Activated T-helper 1 cell treated with anti-CD3 and anti-CD28 coated beads, Interleukin-12 subunit alpha, Interleukin-12 subunit beta, Interleukin-2, Interleukin-4 antibody, amounts not matched to agents 30 ng/mL and 10 ng/mL and 1 ng/mL, durations not matched to agents 14 hours and 24 hours and 36 hours (primary cell): ENCODE results near the gene CARD9. TPM values are rescaled to one million over a fixed set of nuclear protein-coding genes. Genes with fewer than 3 reads are reported as not detected.

Experiments used
- DNase-seq: peaks from one replicate; pipeline ENCODE4 v3.0.0; 2021; ENCODE audit warnings: low spot score
- H3K27ac Mint-ChIP-seq: one replicate; pipeline ENCODE4 v1.8.0; 2021; ENCODE audit warnings: mild to moderate bottlenecking, mixed read lengths
- H3K27me3 Mint-ChIP-seq: one replicate; pipeline ENCODE4 v1.8.0; 2022; ENCODE audit warnings: mild to moderate bottlenecking, moderate library complexity, mixed read lengths; ENCODE audit not compliant: insufficient read depth
- H3K36me3 Mint-ChIP-seq: one replicate; pipeline ENCODE4 v1.8.0; 2021; ENCODE audit warnings: low read depth, mixed read lengths
- H3K4me1 Mint-ChIP-seq: one replicate; pipeline ENCODE4 v1.8.0; 2021; ENCODE audit warnings: low read depth, mixed read lengths
- H3K4me3 Mint-ChIP-seq: one replicate; pipeline ENCODE4 v1.8.0; 2021; ENCODE audit warnings: mild to moderate bottlenecking, moderate library complexity, mixed read lengths
- H3K9me3 Mint-ChIP-seq: one replicate; pipeline ENCODE4 v1.8.0; 2021; ENCODE audit warnings: mixed read lengths
- intact Hi-C: fragments of 100-400 bp; cut with micrococcal nuclease; formaldehyde crosslinking; loops from one replicate; pipeline ENCODE4 v1.15.1; 2024
- total RNA-seq: library from RNA; stranded (reverse); gene quantifications from 2 replicates; pipeline ENCODE4 v1.2.3, GENCODE V29; 2022

CARD9 gene
- total RNA-seq, 1 donor from 2014 or later = 7.1 TPM

- Mint-ChIP-seq H3K4me3 (peak overlapping the region; percentile 69), H3K27ac (no peak overlapping the region), H3K9me3 (no peaks in the 10 kb centered on the region), H3K36me3 (peaks cover 4% of the 10 kb centered on the region), H3K27me3 (no peaks in the 10 kb centered on the region), H3K4me1 (peaks cover 6% of the 10 kb centered on the region)
- intact Hi-C loops = loop anchor here (1.0 to 2.0 kb wide), 9 partner anchors 22 to 723 kb away; partner anchors contain the start of genes ENTR1, INPP5E, MAN1B1 and PMPCA
- no peak for DNase-seq
These were observed 9.3 kb downstream of the CARD9 start for GRCh38 chr9:136363949-136364748.

- peak; percentile 91 for DNase-seq
- peak within 1 kb of the TSS; percentile 79 for H3K27ac Mint-ChIP-seq
- H3K4me1 Mint-ChIP-seq = peaks cover 6% of the 10 kb centered on the region
- intact Hi-C loops = loop anchor here (1.0 to 2.0 kb wide), 9 partner anchors 21 to 723 kb away; partner anchors contain the start of genes ENTR1, INPP5E, MAN1B1 and PMPCA
- peak within 1 kb of the TSS; percentile 83 for H3K4me3 Mint-ChIP-seq
- no peaks in the 10 kb centered on the region for H3K27me3 Mint-ChIP-seq
- H3K36me3 Mint-ChIP-seq = peaks cover 4% of the 10 kb centered on the region
- H3K9me3 Mint-ChIP-seq = no peaks in the 10 kb centered on the region
These were observed 10.1 kb downstream of the CARD9 start, which contains the start of gene DNLZ for GRCh38 chr9:136363106-136363948. DNLZ (minus strand) TSS chr9:136363744; CDS start chr9:136363714, 30 bp downstream.

- Mint-ChIP-seq H3K9me3 (no peaks in the 10 kb centered on the region), H3K27me3 (no peaks in the 10 kb centered on the region), H3K4me1 (peaks cover 6% of the 10 kb centered on the region), H3K36me3 (peaks cover 4% of the 10 kb centered on the region), H3K27ac (no peak overlapping the region), H3K4me3 (peak overlapping the region; percentile 83)
- intact Hi-C loops = loop anchor here (2.0 kb wide), 1 partner anchor 724 kb away; the partner anchor contains the start of gene MAN1B1
- no peak for DNase-seq
These were observed 11.1 kb downstream of the CARD9 start for GRCh38 chr9:136362450-136362784.

GRCh38 chr9:136361754-136362449, 11.6 kb downstream of the CARD9 start:
- Mint-ChIP-seq H3K36me3 (peaks cover 4% of the 10 kb centered on the region), H3K4me1 (peaks cover 6% of the 10 kb centered on the region), H3K9me3 (no peaks in the 10 kb centered on the region), H3K4me3 (no peak overlapping the region), H3K27me3 (no peaks in the 10 kb centered on the region), H3K27ac (no peak overlapping the region)
- no peak for DNase-seq
- intact Hi-C loops = loop anchor here (2.0 kb wide), 1 partner anchor 725 kb away; the partner anchor contains the start of gene MAN1B1

GRCh38 chr9:136361047-136361753, 12.3 kb downstream of the CARD9 start:
- peaks cover 4% of the 10 kb centered on the region for H3K36me3 Mint-ChIP-seq
- H3K4me1 Mint-ChIP-seq = peaks cover 6% of the 10 kb centered on the region
- H3K9me3 Mint-ChIP-seq = no peaks in the 10 kb centered on the region
- no peak overlapping the region for H3K4me3 Mint-ChIP-seq
- no peaks in the 10 kb centered on the region for H3K27me3 Mint-ChIP-seq
- no peak for DNase-seq
- intact Hi-C loops = no loop called here
- no peak overlapping the region for H3K27ac Mint-ChIP-seq

- H3K36me3 Mint-ChIP-seq = peaks cover 4% of the 10 kb centered on the region
- H3K27ac Mint-ChIP-seq = no peak overlapping the region
- H3K4me3 Mint-ChIP-seq = no peak overlapping the region
- intact Hi-C loops = no loop called here
- no peaks in the 10 kb centered on the region for H3K9me3 Mint-ChIP-seq
- no peak for DNase-seq
- H3K27me3 Mint-ChIP-seq = no peaks in the 10 kb centered on the region
- peaks cover 6% of the 10 kb centered on the region for H3K4me1 Mint-ChIP-seq
These were observed 13.4 kb downstream of the CARD9 start for GRCh38 chr9:136359774-136360718.

- DNase-seq = no peak
- Mint-ChIP-seq H3K9me3 (no peaks in the 10 kb centered on the region), H3K4me1 (peaks cover 6% of the 10 kb centered on the region), H3K27ac (no peak overlapping the region), H3K36me3 (peaks cover 2% of the 10 kb centered on the region), H3K27me3 (no peaks in the 10 kb centered on the region), H3K4me3 (no peak overlapping the region)
- intact Hi-C loops = no loop called here
These were observed 14.6 kb downstream of the CARD9 start for GRCh38 chr9:136358888-136359287.

- no peak for DNase-seq
- intact Hi-C loops = no loop called here
- H3K27ac Mint-ChIP-seq = no peak overlapping the region
These were observed 15.5 kb downstream of the CARD9 start for GRCh38 chr9:136358016-136358415.

GRCh38 chr9:136357202-136357725, 16.2 kb downstream of the CARD9 start:
- Mint-ChIP-seq H3K27me3 (no peaks in the 10 kb centered on the region), H3K4me1 (no peaks in the 10 kb centered on the region)

More at GRCh38 chr9:136358016-136358415, 15.5 kb downstream of the CARD9 start:
- Mint-ChIP-seq H3K27me3 (no peaks in the 10 kb centered on the region), H3K4me3 (no peak overlapping the region), H3K9me3 (no peaks in the 10 kb centered on the region), H3K4me1 (peaks cover 6% of the 10 kb centered on the region), H3K36me3 (peaks cover 2% of the 10 kb centered on the region)

GRCh38 chr9:136355616-136356557, 17.6 kb downstream of the CARD9 start:
- Mint-ChIP-seq H3K36me3 (no peaks in the 10 kb centered on the region), H3K27me3 (no peaks in the 10 kb centered on the region), H3K4me1 (no peaks in the 10 kb centered on the region), H3K4me3 (no peak overlapping the region), H3K9me3 (no peaks in the 10 kb centered on the region), H3K27ac (no peak overlapping the region)
- no peak for DNase-seq
- intact Hi-C loops = no loop called here

More at GRCh38 chr9:136357202-136357725, 16.2 kb downstream of the CARD9 start:
- Mint-ChIP-seq H3K36me3 (peaks cover 2% of the 10 kb centered on the region), H3K4me3 (no peak overlapping the region), H3K27ac (no peak overlapping the region), H3K9me3 (no peaks in the 10 kb centered on the region)
- intact Hi-C loops = no loop called here
- no peak for DNase-seq
